Loucy (cell line): ENCODE data around the gene APOE.

ENCODE experiments used
- H2AFZ ChIP-seq: fragments of 200-600 bp; sonication (generic); 2 replicates; pipeline ENCODE4 v1.6.0; 2016; ENCODE audit warnings: antibody characterized with exemption, mild to moderate bottlenecking, low read length, moderate library complexity
- H3F3A ChIP-seq: fragments of 200-600 bp; 2 replicates; pipeline ENCODE4 v1.6.0; 2016; ENCODE audit warnings: antibody characterized with exemption, low read depth, mild to moderate bottlenecking
- H3K27me3 ChIP-seq: fragments of 200-600 bp; sonication (generic); 2 replicates; pipeline ENCODE4 v1.6.1; 2014; ENCODE audit warnings: low read length, mild to moderate bottlenecking; ENCODE audit not compliant: insufficient read depth, poor library complexity, severe bottlenecking
- H3K36me3 ChIP-seq: fragments of 200-600 bp; sonication (generic); 2 replicates; pipeline ENCODE4 v1.6.1; 2016; ENCODE audit warnings: low read length; ENCODE audit not compliant: insufficient read depth
- H3K4me1 ChIP-seq: fragments of 200-600 bp; sonication (generic); 2 replicates; pipeline ENCODE4 v1.5.1; 2014; ENCODE audit warnings: low read length, mild to moderate bottlenecking; ENCODE audit not compliant: insufficient read depth, poor library complexity, severe bottlenecking
- H3K4me2 ChIP-seq: fragments of 200-600 bp; sonication (generic); 2 replicates; pipeline ENCODE4 v1.6.0; 2014; ENCODE audit warnings: antibody characterized with exemption, low read length, low read depth, mild to moderate bottlenecking; ENCODE audit not compliant: poor library complexity, severe bottlenecking
- H3K4me3 ChIP-seq: fragments of 200-600 bp; sonication (generic); 2 replicates; pipeline ENCODE4 v1.5.1; 2014; ENCODE audit warnings: low read length, mild to moderate bottlenecking, mixed read lengths; ENCODE audit not compliant: poor library complexity, severe bottlenecking
- H3K79me2 ChIP-seq: fragments of 200-600 bp; sonication (generic); 2 replicates; pipeline ENCODE4 v1.6.1; 2014; ENCODE audit warnings: low read length; ENCODE audit not compliant: insufficient read depth
- H3K9ac ChIP-seq: fragments of 200-600 bp; sonication (generic); 2 replicates; pipeline ENCODE4 v1.6.0; 2014; ENCODE audit warnings: mild to moderate bottlenecking, low read depth, low read length, moderate library complexity; ENCODE audit not compliant: poor library complexity, severe bottlenecking
- H3K9me2 ChIP-seq: fragments of 200-600 bp; sonication (generic); replicated peaks from 2 replicates; pipeline ENCODE4 v1.6.1; 2016; ENCODE audit warnings: low read depth, low read length, mixed read lengths
- H3K9me3 ChIP-seq: fragments of 200-600 bp; sonication (generic); 2 replicates; pipeline ENCODE4 v1.6.1; 2014; ENCODE audit warnings: mild to moderate bottlenecking, antibody characterized with exemption, low read length, low read depth; ENCODE audit not compliant: insufficient read depth
- H4K20me1 ChIP-seq: fragments of 200-600 bp; sonication (generic); 2 replicates; pipeline ENCODE4 v1.6.0; 2014; ENCODE audit warnings: antibody characterized with exemption, low read length, mild to moderate bottlenecking; ENCODE audit not compliant: insufficient read depth, poor library complexity, severe bottlenecking
- EZH2phosphoT487 ChIP-seq: fragments of 200-600 bp; IDR thresholded peaks from 2 replicates; pipeline ENCODE4 v1.6.1; 2018; ENCODE audit warnings: antibody characterized with exemption, mild to moderate bottlenecking, moderate library complexity, borderline replicate concordance
- TF ChIP-seq, protein P1 (sequence below): fragments of 200-600 bp; sonication (generic); conservative IDR thresholded peaks from 2 replicates; pipeline ENCODE4 v1.5.1; 2014; ENCODE audit warnings: mild to moderate bottlenecking, antibody characterized with exemption, low read length

APOE gene

DNA sequence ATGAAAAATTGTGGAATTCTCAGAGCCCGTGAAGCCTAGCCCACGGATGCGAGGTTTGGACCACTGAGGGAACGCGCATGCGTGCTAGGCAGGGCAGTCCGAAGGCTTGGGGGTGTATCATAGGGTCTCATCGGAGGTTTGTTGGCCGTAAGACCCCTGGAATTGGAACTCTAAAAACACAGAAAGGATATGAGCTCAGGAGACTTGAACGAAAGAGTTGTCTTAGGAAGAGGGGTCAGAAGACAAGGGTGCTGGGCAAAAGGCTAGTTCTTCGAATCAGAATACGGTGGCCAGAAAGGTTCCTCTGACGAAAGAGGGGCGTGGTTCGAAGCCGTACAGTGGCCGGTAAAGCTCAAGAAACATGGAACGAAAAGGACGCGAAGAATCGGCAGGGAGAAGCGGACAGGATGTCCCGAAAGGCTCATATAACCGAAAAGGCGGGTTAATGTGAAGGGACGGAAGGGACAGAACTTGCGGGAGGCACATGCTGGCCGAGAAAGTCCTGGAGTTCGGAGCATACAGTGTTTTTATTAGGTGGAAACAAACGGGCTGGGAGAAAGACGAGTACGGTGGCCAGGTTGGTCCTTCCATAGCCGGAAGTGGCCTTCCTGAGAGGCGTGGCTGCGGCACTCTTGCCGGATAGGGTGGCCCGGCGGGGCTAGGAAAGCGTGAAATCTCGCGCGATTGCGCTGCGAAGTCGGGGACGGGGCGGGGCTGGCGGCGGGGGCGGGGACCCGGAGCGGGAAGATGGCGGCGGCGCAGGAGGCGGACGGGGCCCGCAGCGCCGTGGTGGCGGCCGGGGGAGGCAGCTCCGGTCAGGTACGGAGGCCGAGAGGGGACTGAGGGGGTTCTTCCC, 49.3 kb downstream of the APOE start, which contains the start of gene CLPTM1:
Gene CLPTM1 (plus strand): TSS at position 732 of the 856 bp plus-strand sequence. CDS start 16 bp downstream, at position 748.
- peaks cover 52% of the 10 kb centered on the region for H3K79me2 ChIP-seq
- no peaks in the 10 kb centered on the region for H3K9me2 ChIP-seq
- H3K4me2 ChIP-seq: peak within 1 kb of the TSS; percentile 91
- no peaks in the 10 kb centered on the region for H3K36me3 ChIP-seq
- peak within 1 kb of the TSS; percentile 97 for H2AFZ ChIP-seq
- H3K9me3 ChIP-seq: no peaks in the 10 kb centered on the region
- H3K4me1 ChIP-seq: peaks cover 45% of the 10 kb centered on the region
- peaks cover 18% of the 10 kb centered on the region for H4K20me1 ChIP-seq
- no peaks in the 10 kb centered on the region for H3F3A ChIP-seq
- peak within 1 kb of the TSS; percentile 95 for H3K4me3 ChIP-seq
- no peaks in the 10 kb centered on the region for H3K27me3 ChIP-seq
- TF ChIP-seq, protein P1, sequence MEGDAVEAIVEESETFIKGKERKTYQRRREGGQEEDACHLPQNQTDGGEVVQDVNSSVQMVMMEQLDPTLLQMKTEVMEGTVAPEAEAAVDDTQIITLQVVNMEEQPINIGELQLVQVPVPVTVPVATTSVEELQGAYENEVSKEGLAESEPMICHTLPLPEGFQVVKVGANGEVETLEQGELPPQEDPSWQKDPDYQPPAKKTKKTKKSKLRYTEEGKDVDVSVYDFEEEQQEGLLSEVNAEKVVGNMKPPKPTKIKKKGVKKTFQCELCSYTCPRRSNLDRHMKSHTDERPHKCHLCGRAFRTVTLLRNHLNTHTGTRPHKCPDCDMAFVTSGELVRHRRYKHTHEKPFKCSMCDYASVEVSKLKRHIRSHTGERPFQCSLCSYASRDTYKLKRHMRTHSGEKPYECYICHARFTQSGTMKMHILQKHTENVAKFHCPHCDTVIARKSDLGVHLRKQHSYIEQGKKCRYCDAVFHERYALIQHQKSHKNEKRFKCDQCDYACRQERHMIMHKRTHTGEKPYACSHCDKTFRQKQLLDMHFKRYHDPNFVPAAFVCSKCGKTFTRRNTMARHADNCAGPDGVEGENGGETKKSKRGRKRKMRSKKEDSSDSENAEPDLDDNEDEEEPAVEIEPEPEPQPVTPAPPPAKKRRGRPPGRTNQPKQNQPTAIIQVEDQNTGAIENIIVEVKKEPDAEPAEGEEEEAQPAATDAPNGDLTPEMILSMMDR: no peak
- no peak for TF ChIP-seq EZH2phosphoT487
- peak within 1 kb of the TSS; percentile 91 for H3K9ac ChIP-seq

DNA sequence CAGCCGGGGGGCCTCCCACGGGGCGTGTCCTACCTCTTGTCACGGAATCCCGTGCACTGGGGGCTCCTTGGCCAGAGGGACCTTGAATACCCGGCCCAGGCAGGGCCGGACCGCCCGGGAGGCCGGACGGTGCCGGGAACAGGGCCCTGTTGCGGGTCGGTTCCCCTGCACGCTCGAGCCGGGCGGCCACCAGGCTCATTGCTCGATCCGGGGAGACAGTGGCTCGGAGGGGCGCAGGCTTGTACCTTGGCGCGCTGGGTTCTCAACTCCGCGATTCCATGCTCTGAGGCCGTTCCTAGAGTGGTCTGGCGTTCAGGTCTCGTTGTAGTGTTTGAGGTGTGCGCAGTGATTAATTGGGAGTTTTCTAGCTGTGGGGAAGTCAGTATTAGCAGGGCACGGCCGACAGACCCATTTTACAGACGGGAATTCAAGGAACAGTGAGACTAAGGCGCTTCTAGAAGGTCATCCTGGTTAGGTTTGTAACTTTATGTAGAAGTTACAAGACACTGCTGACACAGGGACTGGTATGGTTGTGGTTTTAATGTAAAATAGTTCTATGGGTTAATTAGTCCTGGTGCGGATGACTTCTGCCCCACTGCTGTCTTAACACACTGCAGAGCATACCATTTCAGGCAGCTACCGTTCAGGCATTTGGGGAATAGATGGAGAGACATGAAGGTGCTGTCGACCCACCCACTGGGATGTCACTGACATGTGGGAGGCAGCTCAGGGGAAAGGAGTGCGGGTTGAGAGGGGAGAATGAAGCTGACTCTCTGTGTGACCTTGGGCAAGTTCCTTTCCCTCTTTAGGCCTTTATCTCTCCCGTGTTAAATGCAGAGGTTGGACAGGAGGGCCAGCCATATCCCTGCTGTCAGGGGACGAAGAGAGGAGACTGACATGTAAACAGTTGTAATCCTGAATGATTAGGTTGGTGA, 50.2 kb downstream of the APOE start:
- peak overlapping the region; percentile 95 for H3K4me3 ChIP-seq
- no peaks in the 10 kb centered on the region for H3F3A ChIP-seq
- H3K79me2 ChIP-seq: peaks cover 61% of the 10 kb centered on the region
- peaks cover 48% of the 10 kb centered on the region for H3K4me1 ChIP-seq
- no peaks in the 10 kb centered on the region for H3K27me3 ChIP-seq
- TF ChIP-seq, protein P1: no peak
- no peak for TF ChIP-seq EZH2phosphoT487
- no peaks in the 10 kb centered on the region; the same call in 1 of the 2 replicates for H3K36me3 ChIP-seq
- peak overlapping the region; percentile 86 for H3K4me2 ChIP-seq
- peak overlapping the region; percentile 91 for H3K9ac ChIP-seq
- H4K20me1 ChIP-seq: peaks cover 18% of the 10 kb centered on the region
- H3K9me3 ChIP-seq: no peaks in the 10 kb centered on the region
- H2AFZ ChIP-seq: peak overlapping the region; percentile 89
- no peaks in the 10 kb centered on the region for H3K9me2 ChIP-seq

DNA sequence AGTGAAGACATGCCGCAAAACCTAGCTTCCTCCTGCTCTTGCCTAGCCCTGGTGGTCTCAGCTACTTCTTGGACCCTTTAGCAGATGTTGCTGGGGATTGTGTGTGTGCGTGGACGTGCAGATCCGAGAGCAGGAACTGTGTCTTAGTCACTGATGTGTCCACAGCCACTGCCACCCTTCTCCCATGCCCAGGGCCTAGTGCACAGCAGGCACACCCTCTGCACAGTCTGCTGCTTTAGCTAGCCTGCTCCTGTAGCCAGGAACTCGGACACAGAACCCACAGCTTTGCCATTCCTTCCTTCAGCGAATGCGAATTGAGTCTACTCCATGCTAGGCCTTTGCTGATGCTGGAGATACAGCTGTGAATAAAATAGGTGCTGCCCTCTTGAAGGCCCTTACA, 51.9 kb downstream of the APOE start:
- peak overlapping the region; percentile 95 for H3K4me3 ChIP-seq
- H3K4me2 ChIP-seq: peak overlapping the region; percentile 86
- no peaks in the 10 kb centered on the region for H3K9me2 ChIP-seq
- no peaks in the 10 kb centered on the region for H3F3A ChIP-seq
- H3K27me3 ChIP-seq: no peaks in the 10 kb centered on the region
- no peak for TF ChIP-seq EZH2phosphoT487
- TF ChIP-seq, protein P1: no peak
- peak overlapping the region; percentile 91 for H3K9ac ChIP-seq
- H2AFZ ChIP-seq: no peak overlapping the region
- peaks cover 73% of the 10 kb centered on the region for H3K79me2 ChIP-seq
- H3K36me3 ChIP-seq: peaks cover 6% of the 10 kb centered on the region; the same call in 1 of the 2 replicates
- peaks cover 48% of the 10 kb centered on the region for H3K4me1 ChIP-seq
- no peaks in the 10 kb centered on the region for H3K9me3 ChIP-seq
- peaks cover 18% of the 10 kb centered on the region for H4K20me1 ChIP-seq
